Activated CD4-positive, alpha-beta memory T cell treated with anti-CD3 and anti-CD28 coated beads, Interleukin-2, amount 10 ng/mL, durations not matched to agents 7 days and 5 days (primary cell): ENCODE data around the gene DLG5. TPM values are rescaled to one million over a fixed set of nuclear protein-coding genes. Genes with fewer than 3 reads are reported as not detected.
A peak's percentile ranks its signal among the peaks of the same experiment; 100 is the strongest.

ENCODE experiments used
- CTCF ChIA-PET: fragments of 350-600 bp; sonication (Branson Sonifier 250); formaldehyde crosslinking; loops from one replicate; lab custom pipeline; 2021; ENCODE audit warnings: antibody characterized with exemption, inconsistent platforms; lab: Charles Lee
- POLR2A ChIA-PET: fragments of 350-600 bp; sonication (Branson Sonifier 250); formaldehyde crosslinking; loops from one replicate; lab custom pipeline; 2021; ENCODE audit warnings: antibody characterized with exemption; lab: Charles Lee
- DNase-seq: peaks from one replicate; pipeline ENCODE4 v3.0.0-alpha.2; 2020
- H3K27ac Mint-ChIP-seq: one replicate; pipeline ENCODE4 v1.8.0; 2021; ENCODE audit warnings: mild to moderate bottlenecking, mixed read lengths
- H3K27me3 Mint-ChIP-seq: one replicate; pipeline ENCODE4 v1.8.0; 2021; ENCODE audit warnings: mixed read lengths
- H3K36me3 Mint-ChIP-seq: one replicate; pipeline ENCODE4 v1.8.0; 2021; ENCODE audit warnings: low read depth, mixed read lengths
- H3K4me1 Mint-ChIP-seq: one replicate; pipeline ENCODE4 v1.8.0; 2021; ENCODE audit warnings: mixed read lengths
- H3K4me3 Mint-ChIP-seq: one replicate; pipeline ENCODE4 v1.8.0; 2021; ENCODE audit warnings: mild to moderate bottlenecking, mixed read lengths
- H3K9me3 Mint-ChIP-seq: one replicate; pipeline ENCODE4 v1.8.0; 2021; ENCODE audit warnings: mixed read lengths
- total RNA-seq, 2 experiments: library from RNA; stranded (reverse); gene quantifications; one replicate each; pipeline ENCODE4 v1.2.3, GENCODE V29; 2021

Gene DLG5
- total RNA-seq, 2 experiments from 2014 or later: 9.6 to 9.9 TPM

DNA sequence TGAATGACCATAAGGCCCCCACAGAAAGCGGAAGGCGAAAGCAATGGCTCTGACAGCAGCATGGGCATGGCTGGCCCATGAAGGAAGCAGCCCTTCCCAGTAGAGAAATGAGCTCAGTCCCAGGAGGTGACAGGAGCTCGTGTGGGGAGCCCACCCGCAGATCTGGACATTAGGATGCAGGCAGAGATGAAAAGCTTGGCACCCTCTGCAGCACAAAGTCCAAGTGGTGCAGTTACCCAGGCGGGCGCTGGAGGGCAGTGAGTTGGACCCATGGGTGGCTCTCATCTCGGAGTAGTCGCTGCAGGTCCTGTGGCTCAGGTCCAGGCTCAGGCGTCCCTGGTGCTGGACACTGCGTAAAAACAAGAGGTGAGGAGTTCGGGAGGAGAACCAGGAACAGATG, 109.0 kb downstream of the DLG5 start:
- ChIA-PET CTCF (no interaction called here), POLR2A (no interaction called here)
- H3K4me1 Mint-ChIP-seq: peaks cover 7% of the 10 kb centered on the region
- H3K36me3 Mint-ChIP-seq: no peaks in the 10 kb centered on the region
- no peak overlapping the region for H3K27ac Mint-ChIP-seq
- DNase-seq: no peak
- H3K4me3 Mint-ChIP-seq: no peak overlapping the region
- no peaks in the 10 kb centered on the region for H3K27me3 Mint-ChIP-seq
- no peaks in the 10 kb centered on the region for H3K9me3 Mint-ChIP-seq

DNA sequence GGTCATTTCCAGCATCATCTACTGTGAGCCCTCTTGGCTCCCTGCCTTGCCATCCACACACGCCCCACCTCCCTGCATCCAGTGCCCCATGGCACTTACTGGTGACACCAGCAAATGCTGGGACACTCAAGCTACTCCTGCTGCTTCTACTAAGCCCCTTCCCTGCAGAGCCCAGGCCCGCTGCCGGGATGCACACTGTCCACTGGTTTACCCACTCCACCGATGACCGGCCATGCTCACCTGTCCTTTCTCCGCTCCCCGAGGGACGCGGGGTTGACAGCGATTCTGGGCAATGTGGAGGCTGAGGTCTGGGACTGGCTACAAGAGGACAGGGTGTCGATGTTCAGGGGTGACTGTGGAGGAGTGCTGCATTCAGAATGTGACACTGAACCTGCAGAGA, 110.2 kb downstream of the DLG5 start:
- Mint-ChIP-seq H3K27me3 (no peaks in the 10 kb centered on the region), H3K9me3 (no peaks in the 10 kb centered on the region), H3K27ac (no peak overlapping the region), H3K36me3 (no peaks in the 10 kb centered on the region), H3K4me1 (peaks cover 7% of the 10 kb centered on the region), H3K4me3 (no peak overlapping the region)
- POLR2A ChIA-PET: no interaction called here
- DNase-seq: no peak
- CTCF ChIA-PET: interaction anchor here (1.4 kb wide), 1 partner anchor 11 kb away, joined by 3 read pairs; no protein-coding TSS in a partner anchor

DNA sequence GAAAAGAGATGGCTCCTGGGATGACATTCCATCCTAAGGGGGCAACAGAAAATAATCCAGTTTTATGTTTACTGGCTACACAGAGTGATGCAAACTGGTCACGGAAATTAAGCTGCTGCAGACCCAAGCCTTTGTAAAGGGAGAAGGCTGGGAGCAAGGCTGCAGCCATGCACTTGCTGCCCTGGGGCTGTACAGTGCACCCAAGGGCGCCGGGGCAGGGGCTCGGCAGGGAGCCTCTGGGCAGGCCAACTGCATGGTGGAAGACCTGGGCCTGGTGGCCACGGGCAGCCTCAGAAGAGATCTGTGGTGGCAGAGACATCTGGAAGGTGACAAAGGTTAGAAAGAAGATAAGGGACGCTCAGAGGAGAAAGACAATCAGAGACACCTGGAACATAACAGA, 113.8 kb downstream of the DLG5 start:
- no peaks in the 10 kb centered on the region for H3K27me3 Mint-ChIP-seq
- H3K36me3 Mint-ChIP-seq: no peaks in the 10 kb centered on the region
- no peak overlapping the region for H3K27ac Mint-ChIP-seq
- CTCF ChIA-PET: no interaction called here
- H3K9me3 Mint-ChIP-seq: no peaks in the 10 kb centered on the region
- POLR2A ChIA-PET: no interaction called here
- no peaks in the 10 kb centered on the region for H3K4me1 Mint-ChIP-seq
- DNase-seq: no peak
- no peak overlapping the region for H3K4me3 Mint-ChIP-seq

DNA sequence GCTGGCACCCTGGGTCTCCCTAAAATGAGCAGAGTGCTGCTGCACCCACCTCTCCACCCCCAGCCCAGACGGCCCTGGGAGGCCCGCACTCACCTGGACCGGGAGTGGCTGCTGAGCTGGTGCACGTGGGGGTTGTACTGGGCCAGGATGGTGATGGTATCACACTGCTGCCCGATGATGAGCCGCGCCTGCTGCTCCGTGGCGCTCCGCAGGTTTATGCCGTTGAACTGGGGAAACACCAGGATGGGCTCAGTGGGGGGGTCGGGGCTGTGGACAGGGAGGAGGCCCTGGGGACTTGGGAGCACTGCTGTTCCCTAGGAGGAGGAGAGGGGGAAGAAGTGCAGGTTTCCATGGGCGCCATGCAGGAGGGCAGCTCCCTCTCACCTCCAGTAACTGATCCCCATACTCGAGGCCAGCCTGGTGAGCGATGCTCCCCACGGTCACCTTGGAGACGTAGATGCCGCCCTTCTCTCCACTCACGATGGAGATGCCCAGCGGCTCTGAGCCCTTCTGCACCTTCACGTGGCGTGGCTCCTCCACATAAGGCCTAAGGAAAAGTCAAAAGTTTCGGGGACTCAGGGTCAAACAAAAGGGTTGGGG, 114.6 kb downstream of the DLG5 start:
- H3K4me1 Mint-ChIP-seq: no peaks in the 10 kb centered on the region
- no peaks in the 10 kb centered on the region for H3K9me3 Mint-ChIP-seq
- CTCF ChIA-PET: no interaction called here
- H3K4me3 Mint-ChIP-seq: no peak overlapping the region
- no peak overlapping the region for H3K27ac Mint-ChIP-seq
- POLR2A ChIA-PET: no interaction called here
- no peak for DNase-seq
- no peaks in the 10 kb centered on the region for H3K36me3 Mint-ChIP-seq
- H3K27me3 Mint-ChIP-seq: no peaks in the 10 kb centered on the region

DNA sequence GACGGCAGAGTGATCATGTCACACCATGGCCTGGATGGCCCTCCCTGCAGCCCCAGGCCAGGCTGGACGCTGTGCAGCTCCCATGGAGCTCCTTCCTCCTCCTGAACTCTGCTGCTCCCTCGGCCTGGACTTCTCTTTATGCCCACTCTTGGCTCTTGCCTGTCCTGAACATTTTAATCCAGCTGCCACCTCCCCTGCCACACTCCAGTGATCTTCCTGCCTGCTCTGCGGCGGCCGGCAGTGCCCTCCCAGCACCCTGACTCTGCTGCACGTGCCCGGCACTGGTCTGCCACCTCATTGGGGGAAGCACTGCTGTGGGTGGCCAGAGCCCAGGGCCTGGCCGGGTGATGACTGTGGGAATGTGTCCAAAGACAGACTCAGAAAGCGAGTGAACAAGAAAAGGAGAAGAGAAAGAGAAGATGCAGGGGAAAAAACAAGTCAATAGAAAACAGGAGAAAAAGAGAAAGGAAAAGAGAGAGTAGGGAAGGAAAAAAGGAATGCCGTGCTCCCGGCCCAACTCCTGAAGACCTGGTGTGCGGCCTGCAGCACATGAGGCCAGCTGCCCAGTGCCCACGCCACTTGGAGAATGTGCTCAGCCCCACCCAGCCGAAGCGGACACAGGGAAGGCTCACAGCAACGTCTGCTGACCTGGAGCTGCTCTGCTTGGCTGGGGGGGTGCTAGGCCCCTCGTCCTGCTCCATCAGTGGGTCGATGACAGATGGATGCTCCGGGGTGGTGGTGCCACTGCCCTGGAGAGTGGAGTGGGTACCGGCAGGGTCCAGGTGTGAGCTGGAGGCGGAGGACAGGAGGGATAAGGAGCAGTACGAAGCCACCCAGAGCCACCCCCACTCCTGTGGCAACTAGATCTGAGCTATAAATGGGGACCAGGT, 115.9 kb downstream of the DLG5 start:
- H3K4me1 Mint-ChIP-seq: no peaks in the 10 kb centered on the region
- H3K36me3 Mint-ChIP-seq: no peaks in the 10 kb centered on the region
- no peak overlapping the region for H3K27ac Mint-ChIP-seq
- H3K27me3 Mint-ChIP-seq: no peaks in the 10 kb centered on the region
- POLR2A ChIA-PET: no interaction called here
- H3K4me3 Mint-ChIP-seq: no peak overlapping the region
- H3K9me3 Mint-ChIP-seq: no peaks in the 10 kb centered on the region
- CTCF ChIA-PET: no interaction called here
- no peak for DNase-seq

DNA sequence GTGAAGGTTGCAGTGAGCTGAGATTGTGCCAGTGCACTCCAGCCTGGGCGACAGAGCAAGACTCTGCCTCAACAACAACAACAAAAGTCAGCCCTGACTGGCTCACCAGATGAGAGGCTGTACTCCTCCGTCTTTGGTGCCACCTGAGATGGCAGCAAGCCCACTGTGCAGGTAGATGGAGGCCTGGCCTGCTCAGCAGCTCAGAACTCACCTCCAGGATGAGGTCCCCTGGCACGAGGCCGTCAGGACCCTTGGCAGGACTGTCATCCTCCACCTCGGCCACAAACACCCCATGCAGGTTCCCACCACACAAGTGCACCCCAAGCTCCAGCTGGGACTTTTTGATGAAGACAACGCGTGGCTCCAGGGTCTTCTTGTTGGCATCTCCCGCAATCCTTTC, 117.2 kb downstream of the DLG5 start:
- H3K4me3 Mint-ChIP-seq: no peak overlapping the region
- no peak for DNase-seq
- no peaks in the 10 kb centered on the region for H3K36me3 Mint-ChIP-seq
- H3K4me1 Mint-ChIP-seq: no peaks in the 10 kb centered on the region
- ChIA-PET CTCF (no interaction called here), POLR2A (no interaction called here)
- no peaks in the 10 kb centered on the region for H3K9me3 Mint-ChIP-seq
- no peaks in the 10 kb centered on the region for H3K27me3 Mint-ChIP-seq
- H3K27ac Mint-ChIP-seq: no peak overlapping the region

DNA sequence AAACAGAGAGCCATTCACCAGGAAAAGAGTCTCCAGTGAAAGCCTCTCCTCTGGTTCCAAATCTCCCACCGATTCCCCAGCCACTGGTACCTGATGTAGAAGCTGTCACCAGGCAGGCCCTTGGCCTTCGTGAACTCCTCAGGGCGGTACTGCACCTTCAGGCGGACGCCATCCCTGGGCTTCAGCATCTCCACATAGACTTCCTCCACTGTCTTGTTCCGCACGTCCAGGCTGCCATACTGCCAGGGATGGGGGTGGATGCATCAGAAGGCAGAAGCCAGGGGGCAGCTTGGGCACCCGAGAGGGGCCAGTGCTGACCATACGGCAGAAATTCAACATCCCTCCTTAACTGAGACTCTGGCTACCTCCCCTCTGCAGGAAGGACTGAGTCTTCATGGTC, 118.8 kb downstream of the DLG5 start:
- CTCF ChIA-PET: no interaction called here
- no peaks in the 10 kb centered on the region for H3K4me1 Mint-ChIP-seq

DNA sequence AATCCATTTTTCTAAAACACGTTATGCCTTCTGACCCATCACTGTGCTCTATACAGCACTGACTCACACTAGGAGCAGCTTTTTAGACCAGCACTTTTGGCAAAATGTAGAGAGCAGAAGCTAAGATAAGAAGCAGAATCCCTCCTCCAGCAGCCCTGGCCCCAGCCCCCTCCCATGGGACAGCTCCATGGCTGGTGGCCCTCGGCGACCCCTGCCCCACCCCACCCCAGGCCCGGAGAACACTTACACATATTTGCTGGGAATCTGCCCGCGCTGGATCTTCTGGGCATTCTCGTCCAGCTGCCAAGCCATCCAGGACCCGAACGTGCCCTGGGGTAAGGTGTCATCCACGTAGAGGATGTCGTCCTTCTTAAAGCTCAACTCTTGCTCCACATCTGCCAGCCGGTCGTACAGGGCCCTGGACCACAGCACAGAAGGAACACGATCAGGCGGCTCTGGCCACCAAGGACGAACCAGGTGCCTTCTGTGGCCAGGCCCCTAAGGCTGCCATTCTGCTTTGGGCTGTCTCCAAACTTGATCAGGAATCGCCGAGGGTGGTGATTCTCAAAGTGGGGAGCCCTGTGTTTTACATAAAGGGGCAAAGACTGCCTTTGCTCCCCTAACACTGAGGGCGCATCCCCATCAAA, 119.9 kb downstream of the DLG5 start:
- no peak overlapping the region for H3K27ac Mint-ChIP-seq
- H3K36me3 Mint-ChIP-seq: no peaks in the 10 kb centered on the region
- no peaks in the 10 kb centered on the region for H3K9me3 Mint-ChIP-seq
- no peaks in the 10 kb centered on the region for H3K27me3 Mint-ChIP-seq
- ChIA-PET POLR2A (no interaction called here), CTCF (interaction anchor here (1.7 kb wide), 1 partner anchor 10 kb away, joined by 3 read pairs; no protein-coding TSS in a partner anchor)
- DNase-seq: no peak
- H3K4me1 Mint-ChIP-seq: peaks cover 8% of the 10 kb centered on the region
- H3K4me3 Mint-ChIP-seq: no peak overlapping the region

More for the DNA sequence above, 118.8 kb downstream of the DLG5 start:
- no peak for DNase-seq
- H3K27me3 Mint-ChIP-seq: no peaks in the 10 kb centered on the region
- POLR2A ChIA-PET: no interaction called here
- H3K9me3 Mint-ChIP-seq: no peaks in the 10 kb centered on the region
- H3K4me3 Mint-ChIP-seq: no peak overlapping the region
- no peak overlapping the region for H3K27ac Mint-ChIP-seq
- no peaks in the 10 kb centered on the region for H3K36me3 Mint-ChIP-seq

DNA sequence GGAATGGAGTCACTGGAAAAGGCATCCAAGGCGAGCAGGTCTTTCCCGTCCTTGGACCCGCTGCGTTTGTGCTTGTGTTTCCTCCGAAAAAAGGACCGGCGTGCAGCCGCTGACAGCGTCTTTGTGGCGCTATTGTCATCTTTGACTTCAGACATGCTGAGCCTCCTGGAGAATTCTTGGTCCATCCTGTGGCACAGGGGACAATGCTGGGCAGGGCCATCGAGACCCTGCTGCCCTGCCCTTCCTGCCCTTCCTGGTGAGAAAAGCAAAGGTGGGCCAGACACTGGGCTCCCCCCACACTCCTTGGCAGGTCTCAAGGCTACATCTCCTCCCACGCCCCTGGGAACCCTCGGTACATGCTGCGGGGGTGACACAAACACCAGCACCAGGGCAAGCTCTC, 120.9 kb downstream of the DLG5 start:
- Mint-ChIP-seq H3K36me3 (no peaks in the 10 kb centered on the region), H3K27ac (no peak overlapping the region), H3K9me3 (no peaks in the 10 kb centered on the region), H3K4me3 (no peak overlapping the region), H3K27me3 (no peaks in the 10 kb centered on the region), H3K4me1 (peaks cover 17% of the 10 kb centered on the region)
- CTCF ChIA-PET: interaction anchor here (1.7 kb wide), 2 partner anchors 11 to 32 kb away, joined by 3 to 6 read pairs; no protein-coding TSS in a partner anchor
- DNase-seq: no peak
- POLR2A ChIA-PET: no interaction called here

DNA sequence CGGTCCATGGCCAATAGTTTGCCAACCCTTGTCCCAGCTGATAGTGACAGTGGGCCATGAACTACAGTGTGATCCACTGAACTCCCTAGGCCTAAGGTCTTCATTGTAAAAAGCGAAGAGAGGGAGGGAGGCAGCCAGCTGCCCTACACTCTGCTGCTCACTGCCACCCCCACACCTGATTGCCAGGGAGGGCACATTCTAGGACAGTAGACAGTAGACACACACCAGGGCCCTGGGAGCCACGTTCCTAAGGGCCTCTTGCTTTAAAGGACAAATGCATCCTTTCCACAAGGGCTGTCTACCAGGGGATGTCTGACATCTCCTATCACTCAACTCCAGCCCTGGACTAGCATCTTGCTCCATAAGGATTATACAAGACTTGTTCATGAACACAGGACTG, 122.2 kb downstream of the DLG5 start:
- Mint-ChIP-seq H3K36me3 (no peaks in the 10 kb centered on the region), H3K27me3 (no peaks in the 10 kb centered on the region), H3K4me3 (no peak overlapping the region), H3K9me3 (no peaks in the 10 kb centered on the region), H3K27ac (no peak overlapping the region), H3K4me1 (peaks cover 28% of the 10 kb centered on the region)
- ChIA-PET POLR2A (no interaction called here), CTCF (interaction anchor here (1.7 kb wide), 1 partner anchor 33 kb away, joined by 6 read pairs; no protein-coding TSS in a partner anchor)
- no peak for DNase-seq

DNA sequence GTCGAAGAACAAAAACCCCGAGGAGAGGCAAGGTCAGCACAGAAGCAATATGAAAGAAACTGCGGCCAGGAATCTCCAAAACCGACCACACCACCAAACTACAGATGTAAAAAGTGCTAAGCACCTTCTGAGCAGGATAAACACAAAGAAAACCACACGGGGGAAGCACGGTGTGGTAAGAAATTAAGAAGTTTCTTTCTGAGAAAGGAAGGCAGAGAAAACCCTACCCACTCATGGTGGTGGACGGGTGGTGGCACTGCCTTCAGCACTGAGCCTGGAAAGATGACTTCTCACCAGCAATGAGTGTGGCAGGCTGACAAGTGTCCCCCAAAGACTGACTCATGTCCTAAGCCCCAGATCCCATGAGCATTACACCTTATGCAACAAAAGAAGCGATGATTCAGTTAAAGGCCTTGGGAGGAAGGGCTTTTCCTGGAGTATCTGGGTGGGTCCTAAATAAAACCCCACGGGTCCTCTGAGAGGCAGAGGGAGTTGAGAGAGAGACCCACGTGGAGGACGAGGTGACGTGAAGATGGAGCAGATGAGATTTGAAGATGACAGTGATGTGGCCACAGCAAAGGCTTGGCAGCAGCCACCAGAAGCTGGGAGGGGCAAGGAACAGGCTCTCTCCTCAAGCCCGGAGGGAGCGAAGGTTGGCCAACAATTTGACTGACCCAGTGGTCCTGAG, 124.9 kb downstream of the DLG5 start:
- ChIA-PET POLR2A (no interaction called here), CTCF (no interaction called here)
- Mint-ChIP-seq H3K4me3 (peak overlapping the region; percentile 14), H3K4me1 (peaks cover 33% of the 10 kb centered on the region), H3K27ac (peak overlapping the region; percentile 59), H3K36me3 (no peaks in the 10 kb centered on the region), H3K27me3 (peaks cover 5% of the 10 kb centered on the region), H3K9me3 (no peaks in the 10 kb centered on the region)
- DNase-seq: peak; percentile 70

DNA sequence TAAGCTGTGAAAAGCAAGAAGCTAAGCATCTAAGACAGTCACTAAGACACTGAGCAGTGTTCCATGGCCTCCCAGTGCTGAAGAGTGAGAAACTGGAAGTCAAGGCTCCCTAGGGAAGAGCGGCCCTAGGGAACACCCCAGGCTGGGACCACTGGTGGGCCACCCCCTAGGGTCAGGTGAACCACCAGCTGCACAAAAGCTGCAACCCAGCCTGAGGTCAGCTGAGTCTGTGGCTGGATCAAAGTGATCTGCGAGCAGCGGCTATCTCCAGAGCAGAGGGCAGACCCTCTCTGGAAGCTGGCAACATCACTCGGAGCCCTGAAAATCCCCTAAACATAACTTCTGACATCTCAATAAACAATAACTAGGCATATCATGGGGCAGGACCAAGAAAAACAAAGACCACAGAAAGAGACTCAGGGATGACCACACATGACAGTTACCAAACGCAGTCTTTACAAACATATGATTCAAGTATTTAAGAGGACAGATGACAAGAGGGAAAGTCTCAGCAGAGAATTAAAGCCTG, 125.8 kb downstream of the DLG5 start:
- DNase-seq: no peak
- ChIA-PET CTCF (no interaction called here), POLR2A (no interaction called here)
- H3K36me3 Mint-ChIP-seq: no peaks in the 10 kb centered on the region
- peaks cover 33% of the 10 kb centered on the region for H3K4me1 Mint-ChIP-seq
- H3K27ac Mint-ChIP-seq: peak overlapping the region; percentile 59
- H3K27me3 Mint-ChIP-seq: peaks cover 5% of the 10 kb centered on the region
- H3K4me3 Mint-ChIP-seq: peak overlapping the region; percentile 14
- no peaks in the 10 kb centered on the region for H3K9me3 Mint-ChIP-seq

DNA sequence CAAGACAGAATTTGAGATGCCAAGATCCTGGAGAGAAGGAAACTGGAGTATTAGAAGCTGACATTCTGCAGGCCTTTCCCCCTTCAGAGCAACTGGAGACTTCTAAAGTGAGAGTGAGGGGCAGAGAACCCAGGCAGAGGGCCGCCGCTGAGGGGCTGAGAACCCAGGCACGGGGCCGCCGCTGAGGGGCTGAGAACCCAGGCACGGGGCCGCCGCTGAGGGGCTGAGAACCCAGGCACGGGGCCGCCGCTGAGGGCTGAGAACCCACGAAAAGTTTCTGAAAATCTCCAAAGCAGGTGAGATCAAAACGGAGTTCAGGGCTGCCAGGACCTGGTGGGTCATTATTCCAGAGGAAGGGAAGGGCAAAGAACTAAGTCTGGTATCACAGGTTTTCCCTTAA, 126.2 kb downstream of the DLG5 start:
- CTCF ChIA-PET: no interaction called here
- Mint-ChIP-seq H3K27ac (no peak overlapping the region), H3K27me3 (peaks cover 5% of the 10 kb centered on the region), H3K36me3 (no peaks in the 10 kb centered on the region), H3K9me3 (no peaks in the 10 kb centered on the region), H3K4me3 (no peak overlapping the region), H3K4me1 (peaks cover 33% of the 10 kb centered on the region)
- POLR2A ChIA-PET: no interaction called here
- no peak for DNase-seq
